Measurements from ENCODE around the gene FAM117B.

FAM117B gene

GRCh38 chr2:202814226-202814625 lies 179.5 kb downstream of the FAM117B start:
- DNase-seq (ENCODE audit: low read depth), result no peak

GRCh38 chr2:202815548-202816360 lies 181.0 kb downstream of the FAM117B start:
- no peak for DNase-seq (ENCODE audit: low read depth)

- DNase-seq (ENCODE audit: low read depth), result no peak
Observed at GRCh38 chr2:202817771-202818170, 183.0 kb downstream of the FAM117B start.

- DNase-seq (ENCODE audit: low read depth), result no peak
Observed at GRCh38 chr2:202818321-202818720, 183.6 kb downstream of the FAM117B start.
